GM12873 (cell line): ENCODE measurements around the gene ZAR1L.

Experiments
- CTCF ChIP-seq: IDR thresholded peaks from 2 replicates; pipeline ENCODE4 v1.5.1; 2012; ENCODE audit warnings: low read depth, mild to moderate bottlenecking, moderate library complexity, low read length, control low read depth; ENCODE audit not compliant: insufficient read depth; ENCODE audit errors: missing control alignments

The ZAR1L gene

GRCh38 chr13:32310134-32310706 lies 4.9 kb downstream of the ZAR1L start:
- peak; percentile 69 for TF ChIP-seq CTCF

GRCh38 chr13:32309312-32310133 lies 5.6 kb downstream of the ZAR1L start:
- no peak for TF ChIP-seq CTCF

- TF ChIP-seq CTCF, result no peak
These were observed 9.5 kb downstream of the ZAR1L start for GRCh38 chr13:32305646-32306045.

- TF ChIP-seq CTCF, result no peak
These were observed 12.7 kb downstream of the ZAR1L start for GRCh38 chr13:32302461-32302860.

- TF ChIP-seq CTCF, result no peak
These were observed 14.2 kb downstream of the ZAR1L start for GRCh38 chr13:32300920-32301319.

- TF ChIP-seq CTCF, result no peak
These were observed 14.8 kb downstream of the ZAR1L start for GRCh38 chr13:32300406-32300805.

GRCh38 chr13:32299893-32300292 lies 15.3 kb downstream of the ZAR1L start:
- no peak for TF ChIP-seq CTCF
